Measurements from ENCODE around the gene RNF157.
A peak's percentile ranks its signal among the peaks of the same experiment; 100 is the strongest.
"Not testable (repeated sequence)": the region's sequence is repeated elsewhere in the genome, so short reads cannot be mapped to it uniquely, and the experiment has no call there.

The RNF157 gene

GRCh38 chr17:76270770-76271668, 30.7 kb upstream of the RNF157 start:
- no peak for DNase-seq (ENCODE audit: low read depth in 2 of 2)

DNA sequence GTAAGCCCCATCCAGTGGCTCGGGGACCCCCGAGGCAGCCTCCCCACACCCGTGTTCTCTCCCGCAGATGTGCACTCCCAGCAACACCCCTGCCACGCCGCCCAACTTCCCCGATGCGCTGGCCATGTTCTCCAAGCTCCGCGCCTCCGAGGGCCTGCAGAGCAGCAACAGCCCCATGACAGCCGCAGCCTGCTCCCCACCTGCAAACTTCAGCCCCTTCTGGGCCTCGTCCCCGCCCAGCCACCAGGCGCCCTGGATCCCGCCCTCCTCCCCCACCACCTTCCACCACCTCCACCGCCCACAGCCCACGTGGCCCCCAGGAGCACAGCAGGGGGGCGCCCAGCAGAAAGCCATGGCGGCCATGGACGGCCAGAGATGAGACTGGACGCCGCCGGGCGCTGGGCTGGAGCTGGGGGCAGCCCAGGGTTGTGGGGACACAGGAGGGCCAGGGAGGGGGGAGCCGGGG, 29.9 kb upstream of the RNF157 start:
- no peak for DNase-seq (ENCODE audit: low read depth in 2 of 2)

- no peak for DNase-seq (ENCODE audit: low read depth in 2 of 2)
Measured at GRCh38 chr17:76268991-76269981, 29.0 kb upstream of the RNF157 start.

- DNase-seq (ENCODE audit: low read depth in 2 of 2): peak; percentile 42 to 68
Measured at GRCh38 chr17:76268015-76268749, 27.9 kb upstream of the RNF157 start.

GRCh38 chr17:76267581-76268001, 27.3 kb upstream of the RNF157 start:
- DNase-seq (ENCODE audit: low read depth in 2 of 2): not testable (repeated sequence)

DNA sequence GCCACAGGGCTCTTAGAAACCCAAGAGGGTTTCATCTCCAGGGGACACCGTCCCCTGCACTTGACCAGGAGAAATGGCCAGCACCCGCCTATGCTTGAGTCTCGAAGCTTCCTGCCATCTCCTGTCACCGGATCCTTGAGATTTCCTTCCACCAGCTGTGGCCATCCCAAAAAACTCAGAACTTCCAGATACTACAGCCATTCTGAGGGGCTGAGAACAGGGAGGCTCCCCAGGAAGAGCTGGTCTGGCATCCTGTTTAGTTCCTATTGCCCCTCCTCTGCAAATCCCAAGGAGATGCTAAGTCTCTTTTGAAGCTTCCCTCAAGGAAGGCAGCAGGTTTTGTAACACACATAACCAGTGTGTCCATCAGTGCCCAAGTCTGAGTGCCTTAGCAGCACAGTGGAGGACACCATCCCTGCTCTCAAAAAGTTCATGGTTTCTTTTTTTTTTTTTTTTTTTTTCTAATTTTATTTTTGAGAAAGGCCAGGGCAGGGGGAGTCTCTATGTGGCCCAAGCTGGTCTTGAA, 26.8 kb upstream of the RNF157 start:
- DNase-seq (ENCODE audit: low read depth in 2 of 2): no peak

DNA sequence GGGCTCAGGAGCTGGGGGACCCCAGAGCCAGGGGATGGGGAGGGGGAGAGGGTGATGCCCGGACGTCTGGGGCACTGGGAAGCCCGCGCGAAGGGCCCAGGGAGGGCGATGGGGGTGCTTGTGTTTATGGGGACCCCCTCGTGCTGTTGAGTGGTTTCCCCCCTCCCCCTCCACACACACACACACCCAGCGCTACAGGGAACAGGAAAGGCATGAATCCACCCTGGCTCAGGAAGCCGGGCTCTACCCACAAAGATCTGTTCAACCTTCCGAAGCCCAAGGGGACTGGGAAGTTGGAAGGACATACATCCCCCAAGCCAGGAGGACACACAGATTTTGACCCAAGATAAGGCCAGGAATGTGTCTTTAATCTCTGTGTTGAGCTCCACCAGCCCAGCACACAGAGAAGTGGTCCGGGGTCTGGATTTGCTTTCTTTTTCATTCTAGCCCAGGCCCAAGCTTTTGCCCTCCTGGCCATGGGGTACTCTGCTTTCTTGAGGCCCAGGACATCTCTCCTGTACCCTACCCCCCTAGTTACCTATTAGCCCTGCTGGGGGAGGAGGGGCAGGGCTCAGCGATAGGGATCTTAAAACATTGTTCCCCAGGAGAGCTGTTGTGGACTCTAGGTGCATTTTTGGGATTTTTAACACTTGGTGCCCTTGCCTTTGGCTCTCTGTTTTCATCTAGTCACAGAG, 26.1 kb upstream of the RNF157 start:
- no peak for DNase-seq (ENCODE audit: low read depth in 2 of 2)

- no peak for DNase-seq (ENCODE audit: low read depth in 2 of 2)
Measured at GRCh38 chr17:76265624-76266243, 25.4 kb upstream of the RNF157 start.

GRCh38 chr17:76264755-76265623, 24.7 kb upstream of the RNF157 start, which contains the start of gene UBALD2:
TSS of gene UBALD2 (plus strand) at chr17:76265348. CDS start at chr17:76265506, 158 bp downstream.
- DNase-seq (ENCODE audit: low read depth in 2 of 2): peak; percentile 96 to 98

DNA sequence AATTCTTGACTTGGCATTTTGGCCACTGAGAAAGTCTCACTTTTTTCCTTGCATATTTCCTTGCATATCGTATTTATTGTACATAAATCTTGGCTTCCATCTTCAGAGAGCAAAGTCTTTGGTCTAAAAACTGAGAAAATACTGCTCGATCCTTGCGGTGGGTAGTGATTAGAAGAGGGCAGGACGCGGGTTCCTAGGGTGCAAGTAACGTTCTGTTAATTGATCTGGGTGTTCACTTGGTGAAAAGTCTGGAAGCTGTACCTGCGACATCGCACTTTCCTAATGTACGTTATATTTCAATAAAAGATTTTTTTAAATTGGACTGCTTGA, 24.1 kb upstream of the RNF157 start:
- DNase-seq (ENCODE audit: low read depth in 2 of 2): no peak

GRCh38 chr17:76263896-76264295, 23.6 kb upstream of the RNF157 start:
- no peak for DNase-seq (ENCODE audit: low read depth in 2 of 2)

DNA sequence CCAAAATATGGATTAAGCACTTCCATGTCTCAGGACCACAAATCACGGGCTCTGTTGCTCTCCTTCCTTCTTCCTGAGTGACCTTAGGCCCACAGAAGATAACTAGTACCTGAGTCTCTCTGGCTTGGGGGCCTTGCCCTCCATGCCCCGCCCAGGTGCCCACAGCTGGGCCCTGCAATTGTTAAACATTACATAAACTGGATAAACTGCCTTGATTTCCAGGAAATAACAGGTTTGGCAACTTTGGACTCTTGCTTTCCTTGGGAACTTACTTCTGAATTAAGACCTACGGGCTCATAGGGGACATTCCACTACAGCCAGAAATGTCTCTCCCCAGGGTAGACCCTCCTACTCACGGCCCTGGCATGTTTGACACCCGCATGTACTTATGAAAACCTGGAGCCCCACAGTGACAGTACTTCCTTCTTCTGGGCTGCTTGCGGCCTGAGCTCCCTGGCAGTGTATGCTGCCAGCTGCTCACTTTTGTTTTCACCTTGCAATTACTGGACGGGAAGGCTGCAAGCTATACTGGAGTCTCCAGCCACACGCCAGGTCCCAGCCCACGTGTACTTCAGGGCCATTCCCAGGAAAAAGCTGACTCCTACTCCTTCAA, 22.5 kb upstream of the RNF157 start:
- no peak for DNase-seq (ENCODE audit: low read depth in 2 of 2)

DNA sequence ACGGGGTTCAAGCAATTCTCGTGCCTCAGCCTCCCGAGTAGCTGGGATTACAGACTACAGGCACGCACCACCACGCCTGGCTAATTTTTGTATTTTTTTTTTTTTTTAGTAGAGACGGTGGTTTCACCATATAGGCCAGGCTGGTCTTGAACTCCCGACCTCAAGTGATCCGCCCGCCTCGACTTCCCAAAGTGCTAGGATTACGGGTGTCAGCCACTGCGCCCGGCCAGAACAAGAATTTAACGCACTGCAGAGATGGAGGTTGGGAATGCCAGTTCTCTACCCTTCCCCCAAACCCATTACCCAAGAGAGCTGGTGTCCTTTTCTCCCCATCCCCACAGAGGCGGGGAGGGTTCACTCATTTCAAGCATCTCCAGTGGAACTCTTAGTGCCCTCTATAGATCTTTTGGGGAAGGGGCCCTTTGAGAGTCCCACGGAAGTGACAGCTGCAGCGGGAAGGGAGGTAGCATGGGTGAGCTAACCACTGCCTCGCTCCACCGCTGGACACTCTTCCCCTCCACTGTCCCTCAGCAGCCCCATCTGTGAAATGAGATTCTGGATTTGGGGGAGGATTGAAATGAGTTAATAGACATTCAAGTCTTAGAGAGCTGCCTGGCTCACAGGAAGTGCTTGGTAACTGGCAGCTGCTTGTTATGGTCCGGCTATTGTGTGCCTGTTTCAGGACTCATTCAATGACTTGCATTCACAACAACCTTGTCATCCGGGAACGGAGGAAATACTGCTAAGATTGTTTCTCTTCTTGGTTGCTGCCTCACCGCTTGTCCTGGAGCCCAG, 21.3 kb upstream of the RNF157 start:
- no peak for DNase-seq (ENCODE audit: low read depth in 2 of 2)

GRCh38 chr17:76260669-76261068, 20.4 kb upstream of the RNF157 start:
- DNase-seq (ENCODE audit: low read depth in 2 of 2): no peak

- no peak for DNase-seq (ENCODE audit: low read depth in 2 of 2)
Measured at GRCh38 chr17:76260220-76260619, 19.9 kb upstream of the RNF157 start.

DNA sequence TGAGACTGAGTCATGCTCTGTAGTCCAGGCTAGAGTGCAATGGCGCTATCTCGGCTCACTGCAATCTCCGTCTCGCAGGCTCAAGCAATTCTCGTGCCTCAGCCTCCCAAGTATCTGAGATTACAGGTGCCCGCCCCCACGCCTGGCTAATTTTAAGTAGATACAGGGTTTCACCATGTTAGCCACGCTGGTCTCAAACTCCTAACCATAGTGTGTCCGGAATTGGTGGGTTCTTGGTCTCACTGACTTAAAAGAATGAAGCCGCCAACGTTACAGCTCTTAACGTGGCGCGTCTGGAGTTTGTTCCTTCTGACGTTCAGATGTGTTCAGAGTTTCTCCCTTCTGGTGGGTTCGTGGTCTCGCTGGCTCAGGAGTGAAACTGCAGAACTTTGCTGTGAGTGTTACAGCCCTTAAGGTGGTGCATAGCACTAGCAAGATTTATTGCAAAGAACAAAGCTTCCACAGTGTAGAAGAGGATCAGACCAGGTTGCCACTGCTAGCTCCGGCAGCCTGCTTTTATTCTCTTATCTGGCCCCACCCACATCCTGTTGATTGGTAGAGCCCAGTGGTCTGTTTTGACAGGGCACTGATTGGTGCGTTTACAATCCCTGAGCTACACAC, 16.2 kb upstream of the RNF157 start:
- DNase-seq (ENCODE audit: low read depth in 2 of 2): not testable (repeated sequence)

DNA sequence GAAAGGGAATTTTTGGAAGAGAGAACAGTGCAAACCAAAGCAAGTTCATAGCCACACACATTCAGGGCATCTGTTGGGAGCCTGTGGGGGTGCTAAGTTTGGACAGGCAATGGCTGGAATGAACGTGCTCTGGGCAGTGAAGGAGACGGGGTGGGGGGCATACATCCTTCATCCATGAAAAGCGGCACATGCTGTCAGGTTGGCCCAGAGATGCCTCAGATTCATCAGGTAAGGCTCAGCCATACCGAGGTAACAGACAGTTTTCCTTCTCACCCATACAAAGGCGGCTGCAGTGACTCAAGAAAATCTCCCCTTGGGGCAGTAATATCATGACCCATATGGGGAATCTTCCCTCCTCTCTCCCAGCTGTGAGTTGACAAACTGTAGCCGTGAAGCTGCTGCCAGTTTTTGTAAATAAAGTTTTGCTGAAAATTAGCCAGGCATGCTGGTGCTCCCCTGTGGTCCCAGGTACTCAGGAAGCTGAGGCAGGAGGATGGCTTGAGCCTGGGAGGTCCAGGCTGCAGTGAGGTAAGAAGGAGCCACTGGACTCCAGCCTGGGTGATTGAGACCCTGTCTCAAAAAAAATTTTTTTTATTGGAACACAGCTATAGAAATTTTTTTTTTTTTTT, 15.6 kb upstream of the RNF157 start:
- DNase-seq (ENCODE audit: low read depth in 2 of 2): no peak
